GM12878 (cell line): ENCODE results near the gene NLGN1. TPM values are rescaled to one million over a fixed set of nuclear protein-coding genes. Genes with fewer than 3 reads are reported as not detected.

Experiments used
- ATAC-seq: fragments of 200-7000 bp; cut with Tn5 transposase; 3 replicates; pipeline ENCODE4 v1.9.1; 2020; ENCODE audit warnings: mild to moderate bottlenecking, moderate library complexity
- BruUV-seq: library from RNA; stranded (reverse); fragments of 400-500 nt; replicated peaks from 2 replicates; lab custom pipeline; 2021; lab: Mats Ljungman, UMichigan
- CTCF ChIA-PET: fragments of 300-600 bp; sonication (Branson Sonifier 250); formaldehyde crosslinking; extraction: SDS; loops from one replicate; lab custom pipeline; 2021; ENCODE audit warnings: inconsistent platforms; lab: Yijun Ruan, JAX
- POLR2A ChIA-PET: fragments of 350-600 bp; formaldehyde crosslinking; extraction: SDS; loops from one replicate; lab custom pipeline; 2021; ENCODE audit warnings: inconsistent platforms; lab: Charles Lee
- RAD21 ChIA-PET: fragments of 300-600 bp; sonication (Branson Sonifier 250); formaldehyde crosslinking; loops from one replicate; lab custom pipeline; 2023; ENCODE audit warnings: antibody characterized with exemption; ENCODE audit not compliant: unreplicated experiment; lab: Charles Lee
- SMC1A ChIA-PET: fragments of 300-600 bp; sonication (Branson Sonifier 250); formaldehyde crosslinking; loops from one replicate; lab custom pipeline; 2023; ENCODE audit not compliant: unreplicated experiment, uncharacterized antibody; lab: Charles Lee
- DNase-seq: peaks from one replicate; pipeline ENCODE4 v3.0.0-alpha.2; 2011; ENCODE audit warnings: low read depth, low spot score
- FAIRE-seq: peaks from 3 replicates; lab custom pipeline; 2011; peaks lifted over from hg19 to GRCh38; lab: Jason Lieb, UNC
- H2AFZ ChIP-seq: 2 replicates; pipeline ENCODE4 v1.6.0; 2011; ENCODE audit warnings: low read depth, low read length, control low read depth; ENCODE audit not compliant: control insufficient read depth
- H3K27ac ChIP-seq: 2 replicates; pipeline ENCODE4 v1.5.1; 2011; ENCODE audit warnings: control low read depth; ENCODE audit not compliant: control insufficient read depth, insufficient read depth
- H3K27me3 ChIP-seq, 2 experiments: replicated peaks in 1 of 2; 2 replicates each; pipeline versions ENCODE4 v1.6.0 to v1.6.1; 2011; ENCODE audit warnings: low read length in 1 of 2; ENCODE audit not compliant: control insufficient read depth in 2 of 2, insufficient read depth in 2 of 2
- H3K36me3 ChIP-seq, 2 experiments: 2 replicates each; pipeline ENCODE4 v1.5.1; 2011; ENCODE audit warnings: low read length in 1 of 2; ENCODE audit not compliant: control insufficient read depth in 2 of 2, insufficient read depth in 2 of 2
- H3K4me1 ChIP-seq: 2 replicates; pipeline ENCODE4 v1.6.1; 2011; ENCODE audit warnings: mild to moderate bottlenecking, low read length, moderate library complexity, mixed read lengths; ENCODE audit not compliant: control insufficient read depth, insufficient read depth
- H3K4me2 ChIP-seq: 2 replicates; pipeline ENCODE4 v1.6.0; 2011; ENCODE audit warnings: control low read depth; ENCODE audit not compliant: control insufficient read depth, insufficient read depth
- H3K4me3 ChIP-seq: fragments of 200-600 bp; sonication (generic); 2 replicates; pipeline ENCODE4 v1.5.1; 2016
- H3K79me2 ChIP-seq: 2 replicates; pipeline ENCODE4 v1.6.0; 2011; ENCODE audit warnings: low read length; ENCODE audit not compliant: control insufficient read depth, insufficient read depth
- H3K9ac ChIP-seq: 2 replicates; pipeline ENCODE4 v1.8.0; 2011; ENCODE audit warnings: low read length, control low read depth, mixed read lengths; ENCODE audit not compliant: control insufficient read depth, insufficient read depth
- H3K9me3 ChIP-seq: replicated peaks from 3 replicates; pipeline ENCODE4 v1.5.1; 2011; ENCODE audit warnings: mild to moderate bottlenecking, low read length; ENCODE audit not compliant: control insufficient read depth, insufficient read depth
- H4K20me1 ChIP-seq: 2 replicates; pipeline ENCODE4 v1.6.0; 2011; ENCODE audit not compliant: control insufficient read depth, insufficient read depth
- ATF7 ChIP-seq: fragments of 450-650 bp; IDR thresholded peaks from 2 replicates; pipeline ENCODE4 v1.6.1; 2016; ENCODE audit warnings: low read depth, mild to moderate bottlenecking
- BCLAF1 ChIP-seq: fragments of 450-650 bp; IDR thresholded peaks from 2 replicates; pipeline ENCODE4 v1.6.1; 2017; ENCODE audit warnings: antibody characterized with exemption, mild to moderate bottlenecking, moderate library complexity
- ELK1 ChIP-seq: IDR thresholded peaks from 2 replicates; pipeline ENCODE4 v1.6.1; 2012; ENCODE audit warnings: low read depth, low read length, improper control_type of control experiment
- IRF4 ChIP-seq: IDR thresholded peaks from 2 replicates; pipeline ENCODE4 v1.6.1; 2011; ENCODE audit warnings: low read depth, low read length
- JUND ChIP-seq: IDR thresholded peaks from 2 replicates; pipeline ENCODE4 v1.6.1; 2012; ENCODE audit warnings: low read depth, mild to moderate bottlenecking, low read length, improper control_type of control experiment, moderate library complexity
- KAT2A ChIP-seq: conservative IDR thresholded peaks from 2 replicates; pipeline ENCODE4 v1.6.1; 2011; ENCODE audit warnings: low read depth, low read length; ENCODE audit not compliant: control insufficient read depth
- MTA2 ChIP-seq: fragments of 450-650 bp; IDR thresholded peaks from 2 replicates; pipeline ENCODE4 v1.6.1; 2016; ENCODE audit warnings: low read depth, mild to moderate bottlenecking, moderate library complexity
- NBN ChIP-seq: fragments of 450-650 bp; IDR thresholded peaks from 2 replicates; pipeline ENCODE4 v1.6.1; 2016
- NFIC ChIP-seq: IDR thresholded peaks from 2 replicates; pipeline ENCODE4 v1.6.1; 2012; ENCODE audit warnings: low read depth, mild to moderate bottlenecking, inconsistent platforms, low read length, moderate library complexity
- NR2C2 ChIP-seq: IDR thresholded peaks from 2 replicates; pipeline ENCODE4 v1.6.1; 2011; ENCODE audit warnings: borderline replicate concordance, low read depth; ENCODE audit not compliant: control insufficient read depth, insufficient read length
- PRDM15 ChIP-seq: fragments of 450-650 bp; formaldehyde crosslinking; IDR thresholded peaks from 2 replicates; pipeline ENCODE4 v1.4.0; 2020; ENCODE audit warnings: mild to moderate bottlenecking, moderate library complexity
- ZNF24 ChIP-seq: fragments of 450-650 bp; IDR thresholded peaks from 2 replicates; pipeline ENCODE4 v1.6.1; 2017; ENCODE audit warnings: antibody characterized with exemption, mild to moderate bottlenecking
- ZNF622 ChIP-seq: fragments of 450-650 bp; IDR thresholded peaks from 2 replicates; pipeline ENCODE4 v1.6.1; 2017; ENCODE audit warnings: mild to moderate bottlenecking, inconsistent platforms
- in situ Hi-C: fragments of 300-500 bp; cut with MboI; formaldehyde crosslinking; loops from 9 replicates; pipeline ENCODE4 v1.14.3; 2018; ENCODE audit warnings: mixed read lengths
- intact Hi-C: fragments of 100-400 bp; cut with micrococcal nuclease; formaldehyde crosslinking; loops from one replicate; pipeline ENCODE4 v1.14.2; 2022; ENCODE audit not compliant: unreplicated experiment
- polyA plus RNA-seq, 11 experiments: library from polyadenylated mRNA; depleted of rRNA in 4 of 11; unstranded in 6 of 11; stranded (reverse) in 5 of 11; fragments of >200 nt; fragmentation: Nextera tagmentation in 4 of 11; fragmentation: Illumina TruSeq in 1 of 11; extraction: Ambion mirVana in 4 of 11; extraction: Trizol in 1 of 11; gene quantifications; 1 replicate in 1 of 11; 2 replicates in 10 of 11; pipeline versions ENCODE4 v1.2.1 to v1.2.3, GENCODE V29; 2011 to 2016; ENCODE audit warnings: inconsistent platforms in 2 of 11, missing spikeins in 2 of 11, low read depth in 1 of 11
- total RNA-seq, 4 experiments: library from RNA; depleted of rRNA in 3 of 4; stranded (reverse); fragments of >200 nt in 3 of 4; fragmentation: Illumina TruSeq in 1 of 4; extraction: Trizol in 1 of 4; gene quantifications; 2 replicates each; pipeline versions ENCODE4 v1.2.1 to v1.2.3, GENCODE V29; 2013 to 2021

The NLGN1 gene
- total and polyA plus RNA-seq, 10 of the 15 experiments (the other 5 are each of a cell fraction or from before 2014, with no cell fraction given): not detected

- TF ChIP-seq ELK1 (no peak), NBN (no peak), PRDM15 (CRISPR knock-in tag) (no peak)
- TF ChIP-seq, all 136 proteins: peak for 0
Observed at GRCh38 chr3:173875790-173876189, 478.2 kb downstream of the NLGN1 start (continued).

- Histone ChIP-seq H3K4me2 (no peak overlapping the region), H3K9ac (no peak overlapping the region), H2AFZ (no peak overlapping the region), H4K20me1 (no peaks in the 10 kb centered on the region), H3K9me3 (no peaks in the 10 kb centered on the region), H3K27me3 (no peaks in the 10 kb centered on the region), H3K79me2 (no peaks in the 10 kb centered on the region), H3K36me3 (no peaks in the 10 kb centered on the region), H3K4me3 (no peak overlapping the region), H3K27ac (no peak overlapping the region), H3K4me1 (no peaks in the 10 kb centered on the region)
- ChIA-PET CTCF (no interaction called here), POLR2A (no interaction called here), SMC1A (no interaction called here), RAD21 (no interaction called here)
- in situ Hi-C loops (no loop called here), intact Hi-C loops (no loop called here)
- DNase-seq (no peak), ATAC-seq (no peak), FAIRE-seq (no peak)
- BruUV-seq: no TSS peak
- TF ChIP-seq NFIC (no peak), KAT2A (no peak), ZNF24 (no peak), IRF4 (no peak), BCLAF1 (no peak), ZNF622 (no peak), MTA2 (no peak), ATF7 (no peak), NR2C2 (no peak), PRDM15 (CRISPR knock-in tag) (no peak), JUND (no peak)
Observed at GRCh38 chr3:173876476-173876875, 478.9 kb downstream of the NLGN1 start.
